Endodermal cell (in vitro differentiated cells): ENCODE data around the gene MACROD2. TPM values are rescaled to one million over a fixed set of nuclear protein-coding genes. Genes with fewer than 3 reads are reported as not detected.

ENCODE experiments used
- DNase-seq: peaks from one replicate; pipeline ENCODE4 v3.0.0-alpha.2; 2017
- H3K27ac ChIP-seq: 2 replicates; pipeline ENCODE4 v1.5.1; 2013; ENCODE audit warnings: mild to moderate bottlenecking, low read depth, low read length, moderate library complexity
- H3K27me3 ChIP-seq: 2 replicates; pipeline ENCODE4 v1.6.1; 2013; ENCODE audit warnings: mild to moderate bottlenecking, low read length, moderate library complexity; ENCODE audit not compliant: insufficient read depth, control insufficient read depth, poor library complexity, severe bottlenecking
- H3K36me3 ChIP-seq: 2 replicates; pipeline ENCODE4 v1.7.0; 2013; ENCODE audit warnings: mild to moderate bottlenecking, low read length, moderate library complexity; ENCODE audit not compliant: control insufficient read depth, insufficient read depth
- H3K4me1 ChIP-seq: one replicate; pipeline ENCODE4 v1.7.0; 2013; ENCODE audit warnings: low read length; ENCODE audit not compliant: control insufficient read depth, insufficient read depth
- H3K4me3 ChIP-seq: 2 replicates; pipeline ENCODE4 v1.5.1; 2013; ENCODE audit warnings: mild to moderate bottlenecking, low read length, moderate library complexity
- H3K9ac ChIP-seq: 2 replicates; pipeline ENCODE4 v1.6.1; 2013; ENCODE audit warnings: mild to moderate bottlenecking, low read length, moderate library complexity; ENCODE audit not compliant: poor library complexity, severe bottlenecking; ENCODE audit errors: extremely low read depth
- H3K9me3 ChIP-seq: 2 replicates; pipeline ENCODE4 v1.6.1; 2013; ENCODE audit warnings: mild to moderate bottlenecking, low read length, moderate library complexity; ENCODE audit not compliant: control insufficient read depth
- H3K27ac Mint-ChIP-seq: 2 replicates; pipeline ENCODE4 v1.8.0; 2020; ENCODE audit warnings: mixed read lengths
- H3K27me3 Mint-ChIP-seq: 2 replicates; pipeline ENCODE4 v1.8.0; 2021; ENCODE audit warnings: mild to moderate bottlenecking, mixed read lengths; ENCODE audit not compliant: insufficient read depth
- H3K36me3 Mint-ChIP-seq: 2 replicates; pipeline ENCODE4 v1.8.0; 2020; ENCODE audit warnings: low read depth, mixed read lengths
- H3K4me1 Mint-ChIP-seq: 2 replicates; pipeline ENCODE4 v1.8.0; 2020; ENCODE audit warnings: mixed read lengths
- H3K4me3 Mint-ChIP-seq: 2 replicates; pipeline ENCODE4 v1.8.0; 2020; ENCODE audit warnings: mild to moderate bottlenecking, moderate library complexity, mixed read lengths
- H3K9me3 Mint-ChIP-seq: 2 replicates; pipeline ENCODE4 v1.8.0; 2020; ENCODE audit warnings: mild to moderate bottlenecking, mixed read lengths
- CTCF ChIP-seq: fragments of 200-600 bp; sonication (generic); conservative IDR thresholded peaks from 2 replicates; pipeline ENCODE4 v1.5.0; 2021; ENCODE audit warnings: antibody characterized with exemption, mild to moderate bottlenecking
- WGBS, 2 experiments: methylation state at CpG; one replicate each; pipeline versions ENCODE4 v1.1.5 to v1.1.7; 2013; ENCODE audit warnings: missing lambda C conversion rate in 2 of 2, mixed read lengths in 1 of 2; ENCODE audit not compliant: insufficient coverage in 1 of 2, insufficient read length in 1 of 2; 5-methylcytosine and 5-hydroxymethylcytosine counted together
- total RNA-seq, 2 donors: library from RNA; stranded (reverse); fragmentation: NEBNext Ultra II Directional in 1 of 2; extraction: Animal tissue kit (Norgen Biotek cat#: 25700) in 1 of 2; gene quantifications; 2 replicates in 1 of 2; 3 replicates in 1 of 2; pipeline ENCODE4 v1.2.1, GENCODE V29; 2021

The MACROD2 gene
- total RNA-seq, 2 donors from 2014 or later: 2.3 to 4.8 TPM

- peaks cover 6% of the 10 kb centered on the region for H3K4me1 ChIP-seq
- H3K4me3 ChIP-seq: no peak overlapping the region
- TF ChIP-seq CTCF: no peak
- no peaks in the 10 kb centered on the region for H3K9me3 ChIP-seq
- H3K4me3 Mint-ChIP-seq: no peak overlapping the region
- no peaks in the 10 kb centered on the region for H3K36me3 ChIP-seq
- H3K9ac ChIP-seq: no peak overlapping the region
- H3K9me3 Mint-ChIP-seq: peaks cover 3% of the 10 kb centered on the region
- no peaks in the 10 kb centered on the region for H3K27me3 Mint-ChIP-seq
- peaks cover 43% of the 10 kb centered on the region for H3K4me1 Mint-ChIP-seq
- WGBS, 2 experiments: 82 to 83% methylated on average over 1 to 4 of the region's 4 CpGs
- no peak overlapping the region for H3K27ac Mint-ChIP-seq
- no peak for DNase-seq
- peaks cover 2% of the 10 kb centered on the region for H3K36me3 Mint-ChIP-seq
- H3K27me3 ChIP-seq: no peaks in the 10 kb centered on the region
- no peak overlapping the region for H3K27ac ChIP-seq
Observed at GRCh38 chr20:14341801-14342200, 346.5 kb downstream of the MACROD2 start.

- WGBS, 2 experiments: 92% methylated on average over 1 of the region's 1 CpG; no CpG with 5 or more reads in 1 of the 2 experiments
- H3K27me3 ChIP-seq: no peaks in the 10 kb centered on the region
- Mint-ChIP-seq H3K36me3 (peaks cover 2% of the 10 kb centered on the region), H3K27ac (no peak overlapping the region), H3K4me3 (no peak overlapping the region), H3K27me3 (no peaks in the 10 kb centered on the region), H3K4me1 (peaks cover 47% of the 10 kb centered on the region), H3K9me3 (peaks cover 3% of the 10 kb centered on the region)
- no peaks in the 10 kb centered on the region for H3K36me3 ChIP-seq
- H3K4me3 ChIP-seq: no peak overlapping the region
- peaks cover 6% of the 10 kb centered on the region for H3K4me1 ChIP-seq
- no peaks in the 10 kb centered on the region for H3K9me3 ChIP-seq
- no peak overlapping the region for H3K27ac ChIP-seq
- DNase-seq: no peak
- no peak overlapping the region for H3K9ac ChIP-seq
- no peak for TF ChIP-seq CTCF
Observed at GRCh38 chr20:14342918-14343317, 347.6 kb downstream of the MACROD2 start.

- Histone ChIP-seq H3K9me3 (no peaks in the 10 kb centered on the region), H3K36me3 (no peaks in the 10 kb centered on the region), H3K4me3 (peak overlapping the region; percentile 0), H3K4me1 (peaks cover 6% of the 10 kb centered on the region), H3K27ac (no peak overlapping the region), H3K9ac (no peak overlapping the region), H3K27me3 (no peaks in the 10 kb centered on the region)
- peak overlapping the region; percentile 67 for H3K27ac Mint-ChIP-seq
- peaks cover 3% of the 10 kb centered on the region for H3K9me3 Mint-ChIP-seq
- no peaks in the 10 kb centered on the region for H3K27me3 Mint-ChIP-seq
- peaks cover 47% of the 10 kb centered on the region for H3K4me1 Mint-ChIP-seq
- no peak for TF ChIP-seq CTCF
- no peak overlapping the region for H3K4me3 Mint-ChIP-seq
- DNase-seq: no peak
- H3K36me3 Mint-ChIP-seq: peaks cover 2% of the 10 kb centered on the region
- WGBS, 2 experiments: 87 to 100% methylated on average over 1 to 2 of the region's 2 CpGs
Observed at GRCh38 chr20:14343491-14344065, 348.3 kb downstream of the MACROD2 start.
